GM19463 (cell line): ENCODE measurements around the gene DEPDC1.
A peak's percentile ranks its signal among the peaks of the same experiment; 100 is the strongest.
"Not testable (repeated sequence)": the region's sequence is repeated elsewhere in the genome, so short reads cannot be mapped to it uniquely, and the experiment has no call there.

Experiments
- ATAC-seq: cut with Tn5 transposase; IDR thresholded peaks from one replicate; pipeline ENCODE4 v1.9.1; 2021; ENCODE audit warnings: mild to moderate bottlenecking, moderate library complexity; ENCODE audit not compliant: unreplicated experiment

Gene DEPDC1, protein sequence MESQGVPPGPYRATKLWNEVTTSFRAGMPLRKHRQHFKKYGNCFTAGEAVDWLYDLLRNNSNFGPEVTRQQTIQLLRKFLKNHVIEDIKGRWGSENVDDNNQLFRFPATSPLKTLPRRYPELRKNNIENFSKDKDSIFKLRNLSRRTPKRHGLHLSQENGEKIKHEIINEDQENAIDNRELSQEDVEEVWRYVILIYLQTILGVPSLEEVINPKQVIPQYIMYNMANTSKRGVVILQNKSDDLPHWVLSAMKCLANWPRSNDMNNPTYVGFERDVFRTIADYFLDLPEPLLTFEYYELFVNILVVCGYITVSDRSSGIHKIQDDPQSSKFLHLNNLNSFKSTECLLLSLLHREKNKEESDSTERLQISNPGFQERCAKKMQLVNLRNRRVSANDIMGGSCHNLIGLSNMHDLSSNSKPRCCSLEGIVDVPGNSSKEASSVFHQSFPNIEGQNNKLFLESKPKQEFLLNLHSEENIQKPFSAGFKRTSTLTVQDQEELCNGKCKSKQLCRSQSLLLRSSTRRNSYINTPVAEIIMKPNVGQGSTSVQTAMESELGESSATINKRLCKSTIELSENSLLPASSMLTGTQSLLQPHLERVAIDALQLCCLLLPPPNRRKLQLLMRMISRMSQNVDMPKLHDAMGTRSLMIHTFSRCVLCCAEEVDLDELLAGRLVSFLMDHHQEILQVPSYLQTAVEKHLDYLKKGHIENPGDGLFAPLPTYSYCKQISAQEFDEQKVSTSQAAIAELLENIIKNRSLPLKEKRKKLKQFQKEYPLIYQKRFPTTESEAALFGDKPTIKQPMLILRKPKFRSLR

DNA sequence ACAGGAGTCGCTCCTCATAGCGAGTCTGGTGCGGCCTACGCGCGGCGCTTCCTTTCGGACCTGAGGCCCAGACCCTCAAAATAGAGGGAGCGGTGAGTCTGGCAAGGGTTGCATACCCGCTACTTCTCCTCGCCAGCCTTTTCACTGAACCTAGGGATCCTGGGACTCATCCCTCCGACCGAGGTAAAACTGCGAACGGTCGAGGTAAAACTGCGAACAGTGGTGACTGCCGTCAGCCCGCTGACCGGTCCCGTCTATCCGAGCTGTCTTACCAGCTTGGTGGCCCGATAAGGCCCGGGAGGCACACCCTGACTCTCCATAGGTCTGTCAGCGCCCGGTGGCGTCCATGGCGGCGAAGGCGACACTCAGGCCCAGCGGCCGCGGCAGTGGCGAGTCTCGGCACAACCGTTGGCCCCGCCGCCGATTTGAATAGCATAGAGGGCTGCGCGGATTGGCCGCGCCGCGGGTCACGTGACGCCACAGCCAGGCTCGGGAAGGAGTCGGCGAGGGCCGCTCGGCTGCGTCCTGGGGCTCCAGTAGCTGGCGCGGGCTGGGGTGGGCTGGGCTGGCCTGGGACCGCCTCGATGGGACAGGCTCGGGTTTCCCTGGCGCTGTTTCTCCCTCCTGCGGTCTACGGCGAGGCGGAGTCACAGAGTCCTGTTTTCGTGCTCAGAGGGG lies at the start of gene DEPDC1:
TSS of gene DEPDC1 (minus strand) at position 403 of the 678 bp plus-strand sequence. CDS start at position 320, 83 bp downstream.
- ATAC-seq = peak; percentile 94

DNA sequence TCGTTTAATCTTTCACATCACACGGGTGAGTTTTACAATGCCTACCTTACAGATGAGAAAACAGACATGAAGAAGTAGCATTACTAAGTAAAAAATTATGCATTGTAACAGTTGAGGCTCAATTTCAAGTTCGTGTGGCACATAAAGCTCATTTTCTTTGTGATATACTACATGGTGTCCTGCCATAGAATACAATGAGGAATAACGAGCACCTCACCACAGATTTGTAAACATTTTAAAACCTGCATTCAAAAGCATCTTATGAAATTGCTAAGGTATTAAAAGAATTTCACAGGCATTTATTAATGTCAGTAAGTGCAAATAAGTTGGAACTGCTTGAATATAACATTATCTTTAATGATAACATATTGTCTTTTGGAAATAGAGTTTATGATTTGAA lies 47.8 kb upstream of the DEPDC1 start:
- ATAC-seq = no peak

DNA sequence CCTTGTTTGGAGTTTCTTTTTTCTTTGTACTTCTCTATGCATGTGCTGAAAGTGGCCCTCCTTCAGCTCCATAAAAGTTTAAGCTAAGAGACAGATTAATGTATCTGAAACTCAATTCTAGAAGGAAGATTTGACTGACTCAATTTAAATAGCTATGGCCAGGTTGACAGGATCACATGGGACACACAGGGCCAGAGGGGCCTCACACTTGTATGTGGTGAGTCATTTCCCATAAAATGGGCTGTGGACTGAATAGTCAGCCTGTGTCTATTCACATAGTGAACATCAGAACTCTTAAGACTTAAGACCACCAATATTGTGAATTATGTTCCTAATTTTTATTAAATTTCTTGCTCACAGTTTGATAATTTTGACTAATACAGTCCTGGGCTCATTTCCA lies 45.7 kb upstream of the DEPDC1 start:
- ATAC-seq = no peak

DNA sequence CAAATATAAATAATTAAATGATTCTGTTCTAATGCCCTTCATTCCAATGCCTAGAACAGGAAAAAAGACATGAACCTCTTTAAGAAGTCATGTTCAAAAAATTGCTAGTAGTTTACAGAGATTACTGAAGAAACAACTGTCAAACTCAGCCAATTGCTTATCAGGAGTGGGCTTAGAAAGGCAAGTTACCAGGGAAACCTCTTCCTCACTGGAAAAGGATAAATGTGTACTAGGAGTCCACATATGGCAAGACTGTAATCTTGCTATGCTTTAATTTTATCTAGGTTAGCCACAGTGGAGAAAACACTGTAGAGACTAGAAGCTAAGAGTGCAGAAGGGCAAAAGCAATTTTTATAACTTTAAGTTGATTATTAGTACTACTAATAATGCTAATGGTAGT lies 42.1 kb upstream of the DEPDC1 start:
- ATAC-seq = no peak

DNA sequence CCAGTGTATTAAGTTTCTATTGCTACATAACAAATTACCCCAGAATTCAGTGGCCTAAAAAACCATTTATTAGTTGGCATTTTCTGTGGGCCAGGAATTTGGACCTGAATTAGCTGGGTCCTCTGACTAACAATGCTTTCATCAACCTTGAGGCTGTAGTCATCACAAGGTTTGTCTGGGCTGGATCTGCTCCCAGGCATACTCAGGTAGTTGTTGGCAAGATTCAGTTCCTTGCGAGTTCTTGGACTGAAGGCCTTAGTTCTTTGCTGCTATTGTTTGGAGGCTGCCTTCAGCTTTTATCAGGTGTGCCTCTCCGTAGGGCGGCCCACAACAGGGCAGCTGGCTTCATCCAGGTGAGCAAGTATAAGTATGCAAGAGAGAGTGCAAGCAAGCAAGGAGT lies 31.4 kb upstream of the DEPDC1 start:
- ATAC-seq = no peak

DNA sequence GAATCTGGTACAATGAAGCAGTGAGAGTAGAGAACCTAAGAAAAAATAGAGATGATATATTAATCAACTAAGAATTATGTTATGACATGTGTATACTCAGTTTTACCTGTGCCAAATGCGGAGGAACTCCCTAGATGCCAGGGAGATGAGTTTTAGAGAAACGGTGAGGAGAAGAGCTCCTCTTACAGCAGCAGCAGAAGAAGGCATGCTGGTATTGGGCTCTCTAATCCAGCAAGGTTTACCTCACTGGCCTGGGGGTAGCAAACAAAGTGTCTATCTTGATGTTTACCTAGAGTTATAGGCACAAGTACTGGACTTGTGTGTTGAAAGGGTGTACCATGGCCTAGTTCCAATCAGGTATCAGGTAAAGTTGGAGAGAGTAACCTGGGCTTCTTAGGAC lies 28.9 kb upstream of the DEPDC1 start:
- ATAC-seq = no peak

DNA sequence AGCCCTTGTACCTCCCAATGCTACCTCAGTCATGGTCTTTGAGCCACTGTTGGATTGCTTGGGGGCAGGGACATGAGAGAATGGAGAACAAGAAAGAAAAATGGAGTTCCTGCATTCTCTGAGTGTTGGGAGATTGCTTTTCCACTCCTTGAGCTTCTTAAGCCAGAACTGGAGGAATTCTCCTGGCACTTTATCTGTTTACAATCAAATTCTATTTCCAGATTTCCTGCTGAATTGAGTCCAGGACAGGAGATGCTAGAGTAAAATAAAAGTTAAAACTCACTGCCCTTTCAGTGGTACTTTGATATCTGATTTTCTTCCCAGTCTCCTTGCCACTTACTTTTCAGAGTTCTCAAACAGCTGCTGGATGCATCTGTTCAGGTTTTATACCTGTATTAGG lies 24.4 kb upstream of the DEPDC1 start:
- ATAC-seq = no peak

DNA sequence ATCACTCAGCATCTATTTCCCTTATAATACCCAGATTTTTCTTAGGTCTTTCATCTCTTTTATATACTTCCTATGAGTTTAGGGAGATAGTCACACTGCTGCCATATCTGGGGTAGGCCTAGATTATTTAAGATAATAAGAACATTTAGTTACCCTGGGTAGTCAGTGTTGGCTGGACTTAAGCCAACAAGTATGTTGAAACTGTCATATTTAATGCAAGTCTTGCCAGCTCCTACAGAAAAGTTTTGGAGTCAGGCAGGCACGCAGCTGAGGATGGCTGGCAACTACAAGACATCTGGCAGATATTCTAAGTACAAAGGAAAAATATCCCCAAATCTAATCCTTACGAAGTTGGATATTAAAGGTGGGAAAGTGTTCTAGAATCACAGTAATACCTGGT lies 19.2 kb upstream of the DEPDC1 start:
- no peak for ATAC-seq

DNA sequence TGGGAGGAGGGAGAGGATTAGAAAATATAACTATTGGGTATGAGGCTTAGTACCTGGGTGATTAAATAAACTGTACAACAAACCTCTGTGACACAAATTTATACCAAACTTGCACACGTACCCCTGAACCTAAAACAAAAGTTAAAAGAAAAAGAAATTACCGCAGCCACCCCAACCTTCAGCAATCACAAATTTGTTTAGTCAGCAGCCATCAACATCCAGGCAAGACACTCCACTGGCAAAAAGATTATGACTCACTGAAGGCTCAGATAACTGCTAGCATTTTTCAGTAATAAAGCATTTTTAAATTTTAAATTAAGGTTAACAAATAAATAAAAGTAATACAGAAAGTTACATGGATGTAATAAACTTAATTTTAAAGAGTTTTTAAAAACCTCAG lies 14.4 kb upstream of the DEPDC1 start:
- no peak for ATAC-seq

DNA sequence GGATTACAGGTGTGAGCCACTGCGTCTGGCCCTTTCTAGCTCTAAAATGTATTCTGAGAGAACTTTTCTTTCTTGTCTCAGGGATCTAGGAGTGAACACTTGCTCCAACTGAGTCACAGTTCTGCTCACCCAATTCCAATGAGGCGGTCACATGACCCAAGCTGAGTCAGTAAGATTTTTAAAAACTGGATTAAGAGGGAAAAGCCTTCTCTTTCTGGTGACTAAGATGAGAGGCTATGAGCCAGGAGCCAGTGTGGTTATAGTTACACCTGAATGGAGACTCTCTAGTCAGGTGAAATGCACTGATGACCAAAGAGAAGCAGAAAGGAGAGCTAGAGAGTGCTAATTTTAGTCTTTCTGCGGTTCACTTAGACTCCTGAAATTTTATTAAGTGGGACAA lies 9.5 kb upstream of the DEPDC1 start:
- ATAC-seq = no peak

DNA sequence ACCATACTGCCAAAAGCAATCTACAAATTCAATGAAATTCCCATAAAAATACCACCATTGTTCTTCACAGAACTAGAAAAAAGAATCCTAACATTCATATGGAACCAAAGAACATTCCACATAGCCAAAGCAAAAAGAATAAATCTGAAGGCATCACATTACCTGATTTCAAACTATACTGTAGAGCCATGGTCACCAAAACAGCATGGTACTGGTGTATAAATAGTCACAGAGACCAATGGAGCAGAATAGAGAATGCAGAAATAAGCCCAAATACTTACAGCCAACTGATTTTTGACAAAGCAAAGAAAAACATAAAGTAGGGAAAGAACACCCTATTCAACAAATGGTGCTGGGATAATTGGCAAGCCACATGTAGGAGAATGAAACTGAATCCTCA lies 6.2 kb upstream of the DEPDC1 start:
- ATAC-seq = no peak

DNA sequence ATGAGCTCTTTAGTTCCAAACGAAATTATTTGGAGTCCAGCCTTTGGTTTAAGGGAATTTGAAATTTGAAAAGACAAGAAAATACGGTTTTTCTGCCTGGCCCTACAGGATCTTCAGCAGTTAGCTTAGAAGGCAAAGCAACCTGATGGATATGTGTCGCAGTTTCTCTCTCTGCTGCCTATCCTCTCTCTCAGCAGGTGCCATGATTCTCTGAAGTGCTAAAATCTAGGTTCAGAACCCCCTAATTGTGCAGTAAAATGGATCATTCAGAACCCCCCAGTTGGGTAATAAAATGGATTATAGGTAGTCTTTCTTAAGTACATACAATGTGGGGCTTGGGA lies 446 bp upstream of the DEPDC1 start:
- peak; percentile 8 for ATAC-seq

DNA sequence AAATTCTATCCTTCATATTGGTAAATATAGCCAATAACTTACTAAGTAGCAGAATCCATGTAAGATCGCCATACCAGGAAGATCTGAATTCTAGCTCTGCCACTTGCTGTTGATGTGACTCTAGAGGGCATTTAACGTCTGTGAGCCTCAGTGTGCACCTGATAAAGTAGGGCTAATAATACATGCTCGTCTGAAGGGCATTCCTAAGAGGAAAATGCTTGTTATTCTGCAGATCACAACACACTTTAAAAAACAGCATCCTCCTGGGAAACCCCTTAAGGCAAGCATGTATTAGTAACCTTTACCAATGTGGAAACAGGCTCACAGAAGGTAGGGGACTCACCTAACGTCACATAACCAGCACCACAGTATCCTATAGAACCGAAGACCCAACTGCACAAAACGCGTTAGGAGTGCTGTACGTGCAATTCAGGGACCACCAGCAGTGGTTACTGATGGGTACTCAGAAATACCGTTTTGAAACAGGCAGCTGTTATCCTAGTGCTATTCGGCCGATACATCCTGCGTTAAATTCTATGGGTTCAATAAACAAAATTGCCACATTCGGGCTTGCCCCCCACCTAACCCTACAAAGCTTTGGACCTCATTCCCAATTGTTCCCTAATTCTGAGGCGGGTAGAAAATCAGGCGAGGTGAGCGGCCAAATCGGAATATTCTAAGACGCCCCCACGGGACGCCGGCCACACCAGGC lies 758 bp downstream of the DEPDC1 start:
- ATAC-seq = no peak

DNA sequence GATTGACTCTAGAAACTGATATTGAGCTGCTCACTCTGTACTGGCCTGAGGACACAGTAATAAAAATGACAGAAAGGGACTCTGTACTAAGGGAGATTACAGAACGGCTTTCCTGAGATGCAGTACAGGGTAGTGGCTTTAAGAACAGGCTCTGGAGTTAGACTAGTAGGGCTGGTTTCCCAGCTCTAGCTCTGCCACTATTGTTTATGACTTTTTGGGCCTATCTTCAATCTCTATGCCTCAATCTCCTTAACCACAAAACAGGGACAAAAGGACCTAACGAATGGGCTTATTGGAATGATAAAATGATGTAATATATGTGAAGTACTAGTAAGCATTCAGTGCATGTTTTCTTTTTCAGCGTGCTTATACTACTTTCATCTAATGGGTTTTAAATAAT lies 1.4 kb downstream of the DEPDC1 start:
- ATAC-seq = no peak

DNA sequence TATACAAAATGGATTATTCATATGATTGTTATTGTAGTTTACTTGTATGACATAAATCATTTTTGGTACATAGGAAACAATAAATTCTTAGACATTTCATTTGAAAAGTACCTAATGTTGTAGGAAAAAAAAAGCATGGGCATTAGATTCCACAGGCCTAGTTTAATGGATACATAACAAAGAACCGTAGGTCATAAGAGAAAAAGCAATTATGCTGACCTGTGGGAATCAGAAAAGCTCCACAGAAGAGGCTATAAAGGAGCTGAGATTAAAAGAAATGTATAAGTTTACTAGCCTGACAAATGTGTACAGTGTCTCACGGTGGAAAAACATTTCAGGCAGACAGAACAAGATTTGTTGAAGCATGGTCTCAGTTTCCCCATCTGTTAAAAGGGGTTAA lies 3.7 kb downstream of the DEPDC1 start:
- no peak for ATAC-seq

DNA sequence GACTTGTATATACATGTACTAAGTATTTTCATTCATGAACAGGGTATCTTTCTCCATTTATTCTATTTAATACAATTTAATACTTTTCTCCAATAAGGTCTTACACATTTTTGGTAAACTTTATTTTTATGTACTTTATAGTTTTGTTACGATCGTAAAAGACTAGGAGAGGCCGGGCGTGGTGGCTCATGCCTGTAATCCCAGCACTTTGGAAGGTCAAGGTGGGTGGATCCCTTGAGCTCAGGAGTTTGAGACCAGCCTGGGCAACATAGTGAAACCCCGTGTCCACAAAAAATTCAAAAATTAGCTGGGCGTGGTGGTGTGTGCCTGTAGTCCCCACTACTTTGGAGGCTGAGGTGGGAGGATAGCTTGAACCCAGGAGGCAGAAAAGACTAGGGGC lies 4.6 kb downstream of the DEPDC1 start:
- not testable (repeated sequence) for ATAC-seq

DNA sequence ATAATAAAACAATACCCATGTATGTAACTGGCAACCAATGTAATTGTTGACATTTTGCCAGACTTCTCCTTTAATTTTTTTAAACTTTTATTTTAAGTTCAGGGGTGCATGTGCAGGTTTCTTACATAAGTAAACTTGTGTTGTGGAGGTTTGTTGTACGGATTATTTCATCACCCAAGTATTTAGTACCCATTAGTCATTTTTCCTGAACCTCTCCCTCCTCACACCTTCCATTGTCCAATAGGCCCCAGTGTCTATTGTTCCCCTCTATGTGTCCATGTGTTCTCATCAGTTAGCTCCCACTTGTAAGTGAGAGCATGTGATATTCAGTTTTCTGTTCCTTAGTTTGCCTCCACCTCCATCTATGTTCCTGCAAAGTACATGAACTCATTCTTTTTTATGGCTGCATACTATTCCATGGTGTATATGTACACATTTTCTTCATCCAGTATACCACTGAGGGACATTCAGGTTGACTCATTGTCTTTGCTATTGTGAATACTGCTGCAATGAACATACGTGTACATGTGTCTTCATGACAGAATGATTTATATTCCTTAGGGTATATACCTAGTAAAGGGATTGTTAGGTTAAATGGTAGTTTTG lies 6.7 kb downstream of the DEPDC1 start:
- no peak for ATAC-seq

DNA sequence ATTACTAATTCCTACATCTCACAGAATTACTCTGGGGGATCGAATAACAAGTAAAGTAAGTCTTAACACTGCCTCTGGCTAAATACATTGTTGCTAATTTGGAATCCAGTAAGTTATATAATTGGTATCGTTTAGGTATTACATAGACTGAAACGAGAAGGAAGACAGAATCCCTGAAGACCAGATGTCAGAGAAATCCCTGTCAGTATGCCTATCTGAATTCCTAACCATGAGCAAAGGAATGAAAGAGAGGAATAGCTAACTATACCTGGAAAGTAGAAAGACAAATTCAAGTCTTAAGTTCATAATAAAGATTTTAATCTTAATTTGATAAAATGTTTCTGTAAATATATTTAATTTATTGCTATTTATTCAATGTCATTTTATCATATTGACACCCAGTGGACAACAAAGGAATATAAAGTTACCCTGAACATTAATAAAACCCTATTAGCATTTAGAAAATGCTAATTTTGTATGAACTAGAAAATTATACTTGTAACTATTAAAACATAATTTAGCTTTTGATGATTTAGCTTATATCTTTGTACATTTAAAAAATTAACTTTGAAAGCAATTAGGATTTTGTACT lies 11.4 kb downstream of the DEPDC1 start:
- ATAC-seq = no peak

DNA sequence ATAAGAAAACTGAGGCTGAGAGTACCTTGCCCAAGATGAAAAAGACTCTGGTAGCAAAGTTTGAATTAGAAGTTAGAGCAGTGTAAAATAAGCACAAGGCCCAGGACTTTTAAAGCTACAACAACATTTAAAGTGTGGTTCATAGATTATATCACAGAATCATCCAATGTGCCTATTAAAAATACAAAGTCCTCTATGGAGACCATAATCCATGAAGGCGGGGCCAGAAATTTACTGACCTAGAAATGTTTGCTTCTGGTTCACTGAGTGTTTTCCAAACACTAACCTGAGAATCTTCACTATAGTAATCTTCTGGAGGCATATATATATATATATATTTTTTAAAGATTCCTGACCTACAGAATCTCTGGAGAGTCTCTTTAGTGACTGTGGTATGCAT lies 12.3 kb downstream of the DEPDC1 start:
- ATAC-seq = no peak

DNA sequence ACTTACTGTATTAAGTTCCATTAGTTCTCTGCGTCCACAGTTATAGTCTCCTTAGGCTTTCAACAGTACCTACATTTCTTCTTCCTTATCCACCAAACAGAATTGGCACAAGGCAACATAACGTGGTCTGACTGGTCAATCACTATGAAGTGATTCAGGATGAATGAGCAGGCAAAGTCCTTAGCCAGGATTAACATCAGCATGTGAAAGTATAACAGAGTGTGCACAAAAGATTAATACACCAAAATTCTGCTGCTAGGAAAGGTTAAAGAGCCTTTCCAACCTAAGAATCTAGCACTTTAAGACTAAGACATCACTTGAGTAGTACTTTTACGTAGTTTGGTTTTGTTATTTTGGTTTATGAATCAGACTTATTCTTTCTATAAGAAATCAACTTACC lies 15.8 kb downstream of the DEPDC1 start:
- ATAC-seq = no peak
